HG03025 (cell line): ENCODE measurements around the gene RIN3.
A peak's percentile ranks its signal among the peaks of the same experiment; 100 is the strongest.

Source experiments
- ATAC-seq: cut with Tn5 transposase; IDR thresholded peaks from one replicate; pipeline ENCODE4 v1.9.1; 2021; ENCODE audit warnings: mild to moderate bottlenecking, moderate library complexity; ENCODE audit not compliant: unreplicated experiment, low FRiP score

RIN3 gene

GRCh38 chr14:92613681-92614260 is 100.2 kb downstream of the RIN3 start:
- ATAC-seq, result no peak

- peak; percentile 55 for ATAC-seq
Observed at GRCh38 chr14:92615451-92615850, 101.9 kb downstream of the RIN3 start.

GRCh38 chr14:92616178-92616577 is 102.6 kb downstream of the RIN3 start:
- no peak for ATAC-seq

GRCh38 chr14:92617581-92617980 is 104.0 kb downstream of the RIN3 start:
- ATAC-seq, result no peak

- no peak for ATAC-seq
Observed at GRCh38 chr14:92619671-92620456, 106.3 kb downstream of the RIN3 start.

- ATAC-seq, result no peak
Observed at GRCh38 chr14:92622311-92622710, 108.7 kb downstream of the RIN3 start.

- no peak for ATAC-seq
Observed at GRCh38 chr14:92624764-92625163, 111.2 kb downstream of the RIN3 start.

- no peak for ATAC-seq
Observed at GRCh38 chr14:92625213-92625612, 111.6 kb downstream of the RIN3 start.

- no peak for ATAC-seq
Observed at GRCh38 chr14:92626041-92626440, 112.5 kb downstream of the RIN3 start.

GRCh38 chr14:92627707-92628215 is 114.2 kb downstream of the RIN3 start:
- no peak for ATAC-seq

GRCh38 chr14:92628636-92629035 is 115.1 kb downstream of the RIN3 start:
- ATAC-seq, result no peak

- ATAC-seq, result no peak
Observed at GRCh38 chr14:92630367-92630766, 116.8 kb downstream of the RIN3 start.

GRCh38 chr14:92631098-92631497 is 117.5 kb downstream of the RIN3 start:
- no peak for ATAC-seq

GRCh38 chr14:92632546-92633273 is 119.1 kb downstream of the RIN3 start:
- no peak for ATAC-seq

- no peak for ATAC-seq
Observed at GRCh38 chr14:92633274-92633616, 119.7 kb downstream of the RIN3 start.

- ATAC-seq, result no peak
Observed at GRCh38 chr14:92633724-92634123, 120.1 kb downstream of the RIN3 start.

- no peak for ATAC-seq
Observed at GRCh38 chr14:92635031-92635430, 121.5 kb downstream of the RIN3 start.

- ATAC-seq, result no peak
Observed at GRCh38 chr14:92635896-92636295, 122.3 kb downstream of the RIN3 start.

- ATAC-seq, result no peak
Observed at GRCh38 chr14:92637228-92637627, 123.6 kb downstream of the RIN3 start.

- ATAC-seq, result no peak
Observed at GRCh38 chr14:92637864-92638263, 124.3 kb downstream of the RIN3 start.

GRCh38 chr14:92638266-92638665 is 124.7 kb downstream of the RIN3 start:
- ATAC-seq, result no peak
